Occipital lobe (tissue), 2 donors: ENCODE measurements around the gene RBMS3. TPM values are rescaled to one million over a fixed set of nuclear protein-coding genes. Genes with fewer than 3 reads are reported as not detected.
"Not testable (repeated sequence)": the region's sequence is repeated elsewhere in the genome, so short reads cannot be mapped to it uniquely, and the experiment has no call there.

ENCODE experiments used
- DNase-seq: peaks from one replicate; lab custom pipeline; 2025; lab: John Stamatoyannopoulos, UW
- total RNA-seq: library from RNA; depleted of rRNA; stranded (reverse); fragments of >200 nt; gene quantifications from one replicate; pipeline ENCODE4 v1.2.3, GENCODE V29; 2014

RBMS3 gene
- total RNA-seq, 1 donor from 2014 or later = 19.8 TPM

DNA sequence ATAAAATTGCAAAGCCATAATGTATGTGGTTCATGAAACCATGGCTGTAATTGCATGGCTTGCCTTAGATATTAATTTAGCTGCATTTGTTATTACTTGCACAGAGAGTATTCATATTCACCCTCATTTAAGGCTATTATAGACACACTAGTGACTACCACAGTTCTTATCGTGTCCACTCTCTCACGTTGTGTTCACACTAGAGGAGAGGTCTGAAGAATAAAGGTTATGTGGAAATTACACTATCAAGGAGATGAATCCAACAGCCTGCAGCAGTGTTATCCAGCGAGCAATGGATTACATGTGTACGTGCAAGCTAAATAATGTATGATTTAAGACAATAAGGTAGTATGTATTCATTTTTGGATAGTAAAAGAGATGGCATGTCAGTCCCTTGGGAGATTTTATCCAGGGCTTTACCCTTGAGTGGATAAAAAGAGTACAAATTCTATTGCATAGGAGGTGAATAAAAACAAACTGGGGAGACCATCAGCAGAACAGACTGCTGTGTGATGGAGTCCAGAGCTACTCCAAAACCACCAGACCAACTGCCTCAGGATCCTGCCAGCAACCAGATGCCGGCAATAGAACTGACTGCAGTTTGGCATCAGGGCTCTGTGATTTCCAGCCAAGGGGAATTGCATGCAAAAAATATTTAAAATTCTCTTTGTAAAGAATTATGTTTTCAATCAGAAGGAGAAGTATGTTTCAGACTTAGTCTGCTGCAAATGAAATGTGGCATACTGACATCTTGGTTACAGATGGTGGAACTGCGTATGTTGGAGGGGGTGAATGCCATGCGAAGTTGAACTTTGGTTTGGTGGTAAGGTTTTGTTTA is 146.6 kb downstream of the RBMS3 start:
- DNase-seq = no peak

DNA sequence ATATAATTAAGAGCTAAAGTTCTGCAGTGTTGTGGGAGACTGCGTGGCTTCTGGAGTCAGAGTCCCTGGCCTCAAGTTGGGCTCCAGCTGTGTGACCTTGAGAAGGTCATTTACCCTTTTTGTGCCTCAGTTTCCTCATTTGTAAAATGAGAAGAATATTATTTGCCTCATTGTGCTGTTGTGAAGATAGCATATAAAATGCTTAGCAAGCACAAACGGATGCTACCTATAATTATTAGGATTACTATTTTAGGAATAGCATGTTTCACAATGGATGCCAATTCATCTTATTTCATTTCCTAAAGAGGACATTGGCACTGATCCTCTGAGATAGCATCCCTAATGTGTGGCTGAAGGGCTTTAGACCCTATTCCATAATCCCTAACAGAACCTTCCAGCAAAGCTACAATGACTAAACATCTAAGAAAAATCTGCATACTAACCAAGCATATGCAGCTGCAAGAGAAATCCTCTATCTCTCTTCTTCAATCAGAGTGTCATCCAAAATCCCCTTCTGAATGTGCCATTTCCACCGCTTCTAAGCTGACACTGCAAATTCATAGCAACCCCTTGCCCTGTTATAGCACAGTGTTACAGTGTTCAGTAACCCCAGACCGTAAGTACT is 148.3 kb downstream of the RBMS3 start:
- DNase-seq = no peak

DNA sequence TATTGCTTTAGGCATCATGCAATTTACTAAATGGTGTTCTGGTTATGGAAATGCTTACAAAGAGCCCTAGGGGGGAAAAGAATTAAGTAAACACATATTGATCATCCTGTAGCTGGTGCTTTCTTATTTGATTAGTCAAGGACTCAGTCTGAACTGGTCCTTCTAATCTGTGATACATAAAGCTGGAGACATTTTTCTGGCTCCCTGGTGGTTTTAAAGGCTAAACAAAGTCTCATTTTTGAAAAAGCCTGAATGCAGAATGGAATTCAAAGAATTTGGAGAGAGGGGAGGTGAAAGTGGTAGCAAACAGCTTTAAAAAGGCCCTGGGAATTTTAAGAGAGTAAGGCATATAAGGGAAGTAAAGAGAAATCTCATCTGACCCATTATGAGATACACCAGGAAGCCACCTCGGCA is 149.7 kb downstream of the RBMS3 start:
- DNase-seq = no peak

DNA sequence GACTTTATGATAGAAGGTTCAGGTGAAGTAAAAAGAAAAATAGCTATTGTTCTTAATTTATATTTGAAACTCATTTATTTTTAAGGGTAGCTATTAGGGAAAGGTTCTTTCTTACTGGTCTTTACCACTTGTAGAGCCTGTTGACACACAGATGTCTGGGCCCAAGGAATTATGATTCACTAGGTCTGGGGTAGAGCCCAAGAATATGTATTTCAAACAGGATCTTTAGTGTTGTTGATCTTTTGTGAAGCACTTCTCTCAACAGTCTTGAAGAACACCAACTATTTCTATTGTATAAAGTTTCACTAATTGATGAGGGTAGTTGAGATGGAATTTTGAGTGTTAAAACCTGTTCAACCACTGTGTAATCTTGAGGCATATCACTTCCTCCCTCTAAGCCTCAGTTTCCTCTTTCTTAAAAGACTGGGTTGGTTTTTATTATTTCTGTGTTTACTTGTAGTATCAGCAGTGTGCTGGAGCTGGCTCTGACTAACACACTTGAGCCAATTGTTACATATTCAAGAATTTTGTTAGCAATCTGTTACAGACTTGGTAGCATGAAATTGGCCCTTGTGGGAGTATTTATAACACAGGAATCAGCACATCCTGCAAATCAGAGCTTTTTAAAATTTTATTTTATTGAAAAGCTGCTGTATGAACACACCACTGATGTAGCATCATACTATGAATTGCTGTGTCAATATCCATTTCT is 155.9 kb downstream of the RBMS3 start:
- DNase-seq = no peak

DNA sequence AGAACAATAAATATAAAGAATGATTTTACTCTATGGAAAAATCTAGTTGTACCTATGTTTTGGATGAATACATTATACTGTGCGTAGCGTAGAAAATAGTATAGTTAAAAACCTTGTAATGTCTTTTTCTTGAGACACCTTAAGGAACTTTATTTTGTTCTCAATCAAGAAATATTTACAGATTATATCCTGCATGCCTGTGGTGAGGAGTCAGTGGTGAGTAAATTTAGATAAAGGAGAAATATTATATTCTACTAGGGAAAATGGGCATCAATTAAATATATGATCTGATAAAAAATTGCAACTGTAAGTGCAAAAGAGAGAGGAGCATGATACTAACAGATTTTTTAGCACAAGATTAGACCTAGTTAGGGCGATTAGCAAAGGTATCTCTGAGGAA is 157.7 kb downstream of the RBMS3 start:
- no peak for DNase-seq

DNA sequence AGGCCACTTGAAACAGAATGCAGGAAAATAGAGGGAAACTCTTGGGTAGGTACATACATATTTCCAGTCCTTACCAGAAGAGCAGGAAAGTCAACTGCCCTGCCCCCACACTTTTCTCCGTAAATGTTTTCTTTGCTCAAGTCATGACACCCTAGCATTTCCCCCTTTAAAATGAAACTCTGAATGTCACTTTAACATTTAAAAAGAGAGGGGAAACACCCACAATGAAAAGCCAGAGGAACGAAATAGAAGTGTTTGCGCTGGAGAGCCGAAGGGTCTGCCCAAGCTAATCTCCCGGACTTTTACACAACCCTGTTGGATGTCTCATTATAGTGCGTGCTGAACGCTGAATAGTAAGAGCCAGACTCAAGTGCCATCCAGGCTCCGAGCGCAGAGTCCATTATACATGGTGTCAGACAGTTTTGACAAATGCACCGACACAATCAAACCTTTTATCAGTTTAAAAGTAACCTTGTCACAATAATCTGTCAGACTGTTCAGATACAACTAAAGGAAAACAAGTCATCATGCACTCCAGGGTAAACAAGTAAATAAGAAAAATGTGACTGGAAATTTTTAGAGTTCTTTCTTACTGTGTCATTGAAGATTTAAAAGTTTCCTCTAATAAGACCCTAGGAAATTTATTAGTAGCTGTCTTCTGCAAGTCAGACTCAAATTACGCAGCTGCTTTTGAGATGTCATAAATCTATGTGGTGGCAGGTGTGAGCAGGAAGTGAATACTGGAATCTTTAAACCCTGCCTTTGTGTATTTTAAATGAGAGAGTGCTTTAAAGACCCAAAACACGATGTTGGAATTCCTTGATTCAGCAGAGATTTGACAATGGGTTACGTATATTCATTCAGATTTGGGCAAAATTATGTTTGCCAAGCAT is 159.8 kb downstream of the RBMS3 start:
- no peak for DNase-seq

DNA sequence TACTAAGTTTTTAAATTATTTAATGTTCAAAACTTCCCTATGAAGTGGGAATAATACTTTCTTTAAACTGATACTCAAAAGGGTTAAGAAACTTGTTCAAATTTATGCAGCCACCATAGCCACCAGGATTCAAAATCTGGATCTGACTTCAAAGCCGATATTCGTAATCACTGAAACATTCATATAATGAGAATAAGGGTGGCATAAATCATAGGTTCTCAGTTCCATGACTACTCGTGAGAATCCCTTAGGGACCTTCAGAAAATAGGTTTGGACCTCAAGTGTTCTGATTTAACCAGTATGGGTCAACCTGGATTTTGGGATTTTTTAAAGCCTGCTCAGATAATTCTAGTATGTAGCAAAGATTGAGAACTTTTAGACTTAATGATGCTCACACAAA is 160.6 kb downstream of the RBMS3 start:
- no peak for DNase-seq

DNA sequence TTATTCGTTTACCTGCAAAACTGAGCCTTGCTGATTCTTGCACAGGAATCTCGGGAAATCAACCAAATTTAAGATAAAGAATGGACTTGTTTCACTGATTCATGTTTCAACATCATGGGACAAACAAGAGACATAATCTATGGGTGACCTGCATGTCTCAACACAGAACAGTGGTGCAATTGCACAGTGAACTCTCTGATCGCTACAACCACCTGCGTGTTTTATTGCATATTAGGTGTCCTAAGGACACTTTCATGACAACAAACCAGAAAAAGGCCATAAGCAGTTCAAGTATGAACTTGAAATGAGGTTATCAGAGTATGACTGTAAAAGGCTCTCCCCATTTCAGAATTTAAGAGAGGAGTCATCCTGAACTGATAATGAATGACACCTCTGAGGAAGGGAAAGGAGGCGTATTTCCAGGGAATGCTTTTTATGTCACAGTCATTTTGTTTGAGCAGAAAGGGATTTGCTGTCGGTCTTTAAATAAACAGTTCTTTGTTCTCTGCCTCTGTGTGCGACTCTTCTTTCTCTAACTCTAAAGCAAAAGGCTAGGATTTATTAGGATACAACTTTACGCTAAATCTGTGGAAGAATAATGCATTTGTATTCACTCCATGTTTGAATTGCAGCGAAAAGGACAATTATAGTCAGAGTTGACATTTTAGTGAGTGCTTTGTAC is 167.2 kb downstream of the RBMS3 start:
- no peak for DNase-seq

DNA sequence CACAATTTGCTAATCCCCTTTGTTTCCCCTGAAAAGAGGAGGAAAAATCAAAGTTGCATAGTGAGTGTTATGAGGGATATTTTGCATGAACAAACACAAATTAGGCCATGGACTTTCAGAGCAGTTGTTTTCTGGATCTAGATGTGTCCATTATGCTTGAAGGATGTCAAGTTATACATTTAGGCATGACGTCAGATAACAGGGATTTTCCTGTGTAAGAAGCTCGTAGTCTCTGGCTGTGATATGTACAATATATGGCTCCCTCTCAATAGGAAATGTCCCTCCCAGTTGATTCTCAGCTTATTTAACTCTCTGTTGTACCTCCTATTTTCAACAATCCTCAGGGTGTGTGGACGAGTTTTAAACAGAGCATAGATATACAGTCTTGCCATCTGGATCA is 171.0 kb downstream of the RBMS3 start:
- no peak for DNase-seq

DNA sequence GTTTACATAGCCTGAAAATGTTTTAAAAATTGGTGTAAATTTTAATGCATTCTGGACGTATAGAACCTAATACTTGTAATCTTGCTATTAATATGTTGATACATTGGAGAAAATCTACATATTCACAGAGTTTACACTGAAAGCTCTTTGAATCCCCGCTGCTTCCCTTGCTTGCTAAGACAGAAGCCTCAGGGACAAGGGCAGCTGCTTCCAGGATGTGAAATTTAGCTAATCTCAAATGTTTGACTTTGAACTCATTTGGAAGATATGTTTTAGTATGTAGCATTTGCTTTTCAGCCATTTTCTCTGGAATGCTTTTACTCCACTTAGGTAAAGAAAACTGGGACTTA is 172.0 kb downstream of the RBMS3 start:
- DNase-seq = no peak

DNA sequence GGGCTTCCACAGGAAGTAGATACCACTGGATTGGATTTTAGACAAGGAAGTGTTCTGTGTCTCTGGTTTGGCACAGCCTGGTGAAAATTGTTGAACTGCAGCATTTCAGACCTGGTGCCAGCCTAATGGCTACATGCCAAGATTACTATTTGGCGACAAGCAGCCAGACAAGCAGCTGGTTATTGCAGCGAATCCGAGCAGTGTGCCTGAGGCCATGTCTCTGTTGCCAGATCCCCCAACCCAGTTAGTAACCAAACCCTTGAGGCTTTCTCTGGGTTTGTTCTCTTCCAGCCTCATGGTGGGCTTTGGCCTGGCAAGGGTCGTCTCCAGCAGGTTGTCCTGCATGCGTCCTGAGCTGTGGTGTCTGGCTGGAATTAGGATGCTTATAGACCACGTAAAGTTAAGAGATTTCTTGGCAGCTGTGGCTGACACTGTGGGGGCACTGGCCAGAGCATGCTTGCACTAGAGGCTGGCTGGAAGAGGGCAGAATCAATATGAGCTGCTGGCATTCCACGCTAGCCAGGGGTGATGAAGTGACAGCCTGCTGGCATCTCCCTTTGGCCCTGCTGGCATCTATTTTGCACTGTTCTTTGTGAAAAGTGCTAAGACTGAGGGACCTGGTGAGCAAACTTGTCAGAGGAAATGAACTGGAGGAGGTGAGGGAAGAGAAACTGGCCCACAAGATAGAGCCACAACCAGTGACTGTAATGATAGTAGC is 172.6 kb downstream of the RBMS3 start:
- no peak for DNase-seq

DNA sequence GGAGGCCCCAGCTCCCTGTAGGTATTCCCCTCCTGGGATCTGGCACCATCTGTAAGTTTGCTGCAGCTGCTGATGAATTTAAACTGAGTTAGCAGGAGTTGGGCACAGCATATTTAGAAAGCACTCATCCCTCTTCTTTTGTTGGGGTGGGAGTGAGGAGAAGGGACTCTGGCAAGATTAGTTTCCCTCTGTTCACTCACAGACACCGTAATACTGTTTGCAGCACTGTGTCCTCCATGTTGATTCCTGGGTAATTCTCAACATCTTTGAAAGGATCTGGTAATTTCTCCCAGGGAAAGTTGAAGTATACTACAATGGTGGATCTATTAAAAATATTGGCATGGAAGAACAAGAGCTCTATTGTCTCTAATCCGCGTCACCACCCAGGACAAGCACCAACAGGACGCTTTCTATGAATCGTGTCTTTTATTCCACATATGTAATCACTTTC is 173.3 kb downstream of the RBMS3 start:
- DNase-seq = no peak

DNA sequence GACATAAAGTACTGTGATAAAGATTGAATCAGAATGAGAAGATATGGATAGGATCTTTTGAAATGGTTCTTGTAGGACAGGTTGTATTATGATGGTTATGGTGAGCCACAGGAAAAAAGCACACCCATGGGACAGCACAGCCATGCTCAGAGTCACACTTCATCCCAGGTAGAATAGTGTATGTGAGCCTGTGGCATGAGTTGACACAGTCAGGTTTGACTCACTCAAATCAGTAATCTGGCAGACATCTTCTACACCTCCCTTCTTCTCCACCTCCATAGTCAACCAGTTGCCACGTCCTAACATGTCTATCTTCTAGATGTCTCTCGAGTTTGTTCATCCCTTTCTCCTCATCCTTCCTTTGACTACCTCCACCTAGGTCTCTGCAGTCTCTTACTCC is 176.0 kb downstream of the RBMS3 start:
- DNase-seq = no peak

DNA sequence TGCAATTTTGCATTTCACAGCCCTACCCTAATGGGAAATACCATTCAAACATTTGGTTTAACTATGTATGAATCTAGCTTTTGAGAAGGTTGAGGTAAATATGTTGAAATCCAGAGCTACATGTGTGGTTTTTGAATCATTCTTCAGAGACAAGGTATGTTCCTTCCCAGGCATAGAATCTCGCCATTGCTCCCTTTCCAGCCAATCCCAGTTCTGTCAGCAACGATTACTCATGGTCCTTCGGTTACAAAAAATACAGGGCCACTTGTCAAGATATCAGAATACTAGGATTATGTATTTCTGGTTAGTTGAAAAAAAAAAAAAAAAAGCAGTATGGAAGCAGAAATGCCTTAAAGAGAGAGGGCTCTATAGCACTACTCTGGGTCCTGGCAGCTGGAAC is 182.4 kb downstream of the RBMS3 start:
- no peak for DNase-seq

DNA sequence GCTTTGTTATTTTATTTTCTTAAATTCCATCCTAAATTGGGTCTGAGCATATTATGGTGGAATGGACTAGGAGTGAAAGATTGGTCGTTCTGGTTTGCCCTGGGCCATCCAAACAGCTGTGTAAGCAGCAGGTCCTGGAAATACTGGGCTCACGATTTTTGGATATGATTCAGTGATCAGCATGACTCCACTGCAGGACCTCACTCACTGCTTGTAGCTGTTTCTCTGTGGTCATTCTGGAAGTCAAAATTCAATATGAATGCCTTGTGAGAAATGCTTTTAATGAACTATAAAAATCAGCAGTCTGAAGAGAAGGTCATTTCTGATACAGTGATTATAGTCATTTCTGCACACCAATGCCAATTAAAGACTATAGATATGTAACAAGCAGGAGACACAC is 185.0 kb downstream of the RBMS3 start:
- no peak for DNase-seq

DNA sequence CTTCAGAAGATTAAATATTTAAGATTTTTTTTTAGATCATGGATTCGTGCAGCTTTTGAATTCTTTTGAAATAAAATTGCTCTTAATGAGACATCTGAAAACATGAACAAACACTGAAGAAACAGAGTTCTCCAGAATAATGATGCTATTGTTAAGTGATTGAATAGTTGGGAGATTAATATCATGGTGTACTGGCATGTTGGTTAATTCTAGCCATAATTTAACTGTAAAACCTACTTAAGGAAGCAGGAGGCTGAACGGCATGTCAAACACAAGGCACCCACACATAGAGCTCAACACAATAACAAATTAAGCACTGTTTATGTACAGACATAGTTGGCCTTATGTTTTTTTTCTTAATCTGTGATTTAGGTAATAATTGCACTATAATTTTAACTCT is 185.6 kb downstream of the RBMS3 start:
- no peak for DNase-seq

DNA sequence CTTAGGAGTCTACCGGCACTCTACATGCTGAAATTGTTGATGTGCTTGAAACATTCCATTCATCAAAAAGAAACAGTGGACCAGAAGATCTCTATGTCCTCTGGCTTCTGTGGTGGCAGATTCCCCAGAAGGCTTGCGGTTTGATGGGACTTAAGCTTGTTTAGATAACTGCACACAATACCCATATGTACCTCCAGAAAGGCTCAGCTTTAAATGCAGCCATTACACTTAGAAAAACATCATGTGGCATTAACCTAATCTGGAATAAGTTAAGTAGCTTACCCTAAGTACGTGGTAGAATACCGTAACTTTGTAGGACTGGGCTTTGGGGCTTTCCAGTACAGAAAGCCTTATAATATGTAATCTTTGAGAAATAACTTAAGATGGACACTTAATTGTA is 187.3 kb downstream of the RBMS3 start:
- no peak for DNase-seq

DNA sequence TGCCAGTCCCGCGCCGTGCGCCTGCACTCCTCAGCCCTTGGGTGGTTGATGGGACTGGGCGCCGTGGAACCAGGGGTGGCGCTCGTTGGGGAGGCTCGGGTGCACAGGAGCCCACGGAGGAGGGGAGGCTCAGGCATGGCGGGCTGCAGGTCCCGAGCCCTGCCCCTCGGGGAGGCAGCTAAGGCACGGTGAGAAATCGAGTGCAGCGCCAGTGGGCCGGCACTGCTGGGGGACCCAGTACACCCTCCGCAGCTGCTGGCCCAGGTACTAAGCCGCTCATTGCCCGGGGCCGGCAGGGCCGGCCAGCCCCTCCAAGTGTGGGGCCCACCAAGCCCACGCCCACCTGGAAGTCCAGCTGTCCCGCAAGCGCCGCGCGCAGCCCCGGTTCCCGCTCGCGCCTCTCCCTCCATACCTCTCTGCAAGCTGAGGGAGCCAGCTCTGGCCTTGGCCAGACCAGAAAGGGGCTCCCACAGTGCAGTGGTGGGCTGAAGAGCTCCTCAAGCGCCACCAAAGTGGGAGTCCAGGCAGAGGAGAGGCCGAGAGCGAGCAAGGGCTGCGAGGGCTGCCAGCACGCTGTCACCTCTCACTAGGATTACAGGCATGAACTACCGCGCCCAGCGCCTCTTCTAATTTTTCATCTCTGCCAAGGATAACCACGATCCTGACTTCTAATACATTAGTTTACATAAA is 192.8 kb downstream of the RBMS3 start:
- DNase-seq = not testable (repeated sequence)

DNA sequence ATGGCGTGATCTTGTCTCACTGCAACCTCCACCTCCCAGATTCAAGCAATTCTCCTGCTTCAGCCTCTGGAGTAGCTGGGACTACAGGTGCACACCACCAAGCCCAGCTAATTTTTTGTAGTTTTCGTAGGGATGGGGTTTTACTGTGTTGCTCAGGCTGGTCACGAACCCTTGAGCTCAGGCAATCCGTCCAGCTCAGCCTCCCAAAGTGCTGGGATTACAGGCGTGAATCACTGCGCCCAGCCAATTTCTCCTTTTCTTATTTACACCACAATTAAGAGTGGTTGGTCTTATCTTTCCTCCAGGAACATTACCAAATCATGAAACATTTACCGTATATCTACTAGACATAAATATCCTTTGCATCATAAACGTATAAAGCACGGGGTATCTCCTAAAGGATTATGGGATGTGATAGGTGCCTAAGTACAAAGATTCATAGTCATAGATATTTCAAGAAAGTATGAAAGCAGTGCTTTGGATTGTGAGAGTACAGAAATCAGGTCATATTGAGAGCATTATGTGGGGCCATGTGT is 194.5 kb downstream of the RBMS3 start:
- DNase-seq = no peak
